GM06990 (cell line): ENCODE data around the gene MAST2.
A peak's percentile ranks its signal among the peaks of the same experiment; 100 is the strongest.

Source experiments
- DNase-seq: peaks from one replicate; pipeline ENCODE4 v3.0.0-alpha.2; 2011; ENCODE audit not compliant: insufficient read length; ENCODE audit errors: extremely low read depth
- H3K27me3 ChIP-seq: replicated peaks from 2 replicates; pipeline ENCODE4 v1.6.0; 2011; ENCODE audit warnings: low read length; ENCODE audit not compliant: control insufficient read depth, insufficient read depth
- H3K36me3 ChIP-seq: 2 replicates; pipeline ENCODE4 v1.5.1; 2011; ENCODE audit warnings: low read length; ENCODE audit not compliant: control insufficient read depth, insufficient read depth
- H3K4me3 ChIP-seq: replicated peaks from 2 replicates; pipeline ENCODE4 v1.5.1; 2011; ENCODE audit warnings: low read depth, mild to moderate bottlenecking, control low read depth, low read length
- TF ChIP-seq, protein P1 (sequence below): IDR thresholded peaks from 2 replicates; pipeline ENCODE4 v1.5.1; 2011; ENCODE audit warnings: low read length, control low read depth, mild to moderate bottlenecking, inconsistent platforms; ENCODE audit not compliant: insufficient read depth, poor library complexity, severe bottlenecking

Gene MAST2

DNA sequence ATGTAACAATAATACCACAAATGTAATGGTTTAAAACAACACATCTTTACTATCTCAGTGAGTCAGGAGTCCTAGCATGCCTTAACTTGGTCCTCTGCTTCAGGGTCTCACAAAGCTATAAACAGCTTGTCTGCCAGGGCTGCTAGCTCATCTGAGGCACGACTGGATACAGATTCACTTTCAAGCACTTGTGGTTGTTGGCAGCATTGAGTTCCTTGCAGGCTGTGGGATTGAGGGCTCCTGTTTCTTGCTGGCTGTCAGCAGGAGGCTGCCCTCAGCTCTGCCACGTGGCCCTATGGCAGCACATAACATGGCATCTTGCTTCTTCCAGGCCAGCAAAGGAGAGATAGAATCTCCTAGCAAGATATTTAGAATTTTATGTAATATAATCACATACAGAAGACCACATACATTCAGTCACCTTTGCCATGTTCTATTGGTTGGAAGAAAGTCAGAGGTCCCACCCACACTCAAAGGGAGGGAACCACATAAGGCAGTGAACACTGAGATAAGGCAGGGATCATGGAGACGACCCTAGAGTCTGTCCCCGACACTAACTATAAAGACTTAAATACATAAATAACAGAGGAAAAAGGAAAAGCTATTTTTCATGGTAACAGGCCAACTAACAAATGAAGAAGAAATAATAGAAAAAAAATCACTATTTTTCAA, 34.0 kb upstream of the MAST2 start:
- H3K27me3 ChIP-seq = no peaks in the 10 kb centered on the region
- TF ChIP-seq, protein P1, sequence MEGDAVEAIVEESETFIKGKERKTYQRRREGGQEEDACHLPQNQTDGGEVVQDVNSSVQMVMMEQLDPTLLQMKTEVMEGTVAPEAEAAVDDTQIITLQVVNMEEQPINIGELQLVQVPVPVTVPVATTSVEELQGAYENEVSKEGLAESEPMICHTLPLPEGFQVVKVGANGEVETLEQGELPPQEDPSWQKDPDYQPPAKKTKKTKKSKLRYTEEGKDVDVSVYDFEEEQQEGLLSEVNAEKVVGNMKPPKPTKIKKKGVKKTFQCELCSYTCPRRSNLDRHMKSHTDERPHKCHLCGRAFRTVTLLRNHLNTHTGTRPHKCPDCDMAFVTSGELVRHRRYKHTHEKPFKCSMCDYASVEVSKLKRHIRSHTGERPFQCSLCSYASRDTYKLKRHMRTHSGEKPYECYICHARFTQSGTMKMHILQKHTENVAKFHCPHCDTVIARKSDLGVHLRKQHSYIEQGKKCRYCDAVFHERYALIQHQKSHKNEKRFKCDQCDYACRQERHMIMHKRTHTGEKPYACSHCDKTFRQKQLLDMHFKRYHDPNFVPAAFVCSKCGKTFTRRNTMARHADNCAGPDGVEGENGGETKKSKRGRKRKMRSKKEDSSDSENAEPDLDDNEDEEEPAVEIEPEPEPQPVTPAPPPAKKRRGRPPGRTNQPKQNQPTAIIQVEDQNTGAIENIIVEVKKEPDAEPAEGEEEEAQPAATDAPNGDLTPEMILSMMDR = no peak
- no peak overlapping the region for H3K4me3 ChIP-seq
- H3K36me3 ChIP-seq = no peaks in the 10 kb centered on the region
- DNase-seq = no peak

DNA sequence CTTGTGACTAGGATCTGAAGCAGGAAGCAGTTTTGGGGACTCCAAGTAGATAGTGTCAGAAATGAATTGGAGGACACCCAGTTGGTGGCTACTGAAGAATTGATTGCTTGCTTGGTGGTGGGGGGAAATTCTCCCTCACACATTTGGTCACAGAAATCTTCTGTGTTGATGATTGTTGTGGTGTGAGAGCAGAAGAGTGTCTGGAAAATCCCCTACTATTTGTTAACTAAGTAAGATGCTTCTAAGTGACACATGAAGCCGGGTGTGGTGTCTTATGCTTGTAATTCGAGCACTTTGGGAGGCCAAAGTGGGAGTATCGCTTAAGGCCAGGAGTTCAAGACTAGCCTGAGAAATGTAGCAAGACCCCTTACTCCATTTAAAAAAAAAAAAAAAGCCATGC, 30.4 kb upstream of the MAST2 start:
- peak; percentile 8 for DNase-seq
- H3K27me3 ChIP-seq = no peaks in the 10 kb centered on the region
- TF ChIP-seq, protein P1 = no peak
- H3K36me3 ChIP-seq = no peaks in the 10 kb centered on the region
- H3K4me3 ChIP-seq = no peak overlapping the region

DNA sequence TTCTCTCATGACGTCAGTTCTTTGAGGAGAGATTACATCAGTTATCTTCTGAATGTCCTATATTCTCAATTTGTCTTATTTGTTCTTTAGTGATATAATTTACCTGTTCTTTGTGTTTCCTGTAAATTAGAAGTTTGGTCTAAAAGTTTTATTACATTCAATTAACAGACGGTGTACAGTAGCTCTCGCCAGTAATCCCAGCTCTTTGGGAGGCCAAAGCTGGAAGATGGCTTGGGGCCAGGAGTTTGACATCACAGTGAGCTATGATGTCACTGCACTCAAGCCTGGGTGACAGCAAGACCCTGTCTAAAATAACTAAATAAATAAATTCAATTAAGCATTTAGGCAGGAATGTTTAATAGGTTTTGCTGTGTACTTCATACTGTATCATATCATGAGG, 27.6 kb upstream of the MAST2 start:
- Histone ChIP-seq H3K27me3 (no peaks in the 10 kb centered on the region), H3K4me3 (no peak overlapping the region), H3K36me3 (no peaks in the 10 kb centered on the region)
- TF ChIP-seq, protein P1 = no peak
- DNase-seq = no peak

DNA sequence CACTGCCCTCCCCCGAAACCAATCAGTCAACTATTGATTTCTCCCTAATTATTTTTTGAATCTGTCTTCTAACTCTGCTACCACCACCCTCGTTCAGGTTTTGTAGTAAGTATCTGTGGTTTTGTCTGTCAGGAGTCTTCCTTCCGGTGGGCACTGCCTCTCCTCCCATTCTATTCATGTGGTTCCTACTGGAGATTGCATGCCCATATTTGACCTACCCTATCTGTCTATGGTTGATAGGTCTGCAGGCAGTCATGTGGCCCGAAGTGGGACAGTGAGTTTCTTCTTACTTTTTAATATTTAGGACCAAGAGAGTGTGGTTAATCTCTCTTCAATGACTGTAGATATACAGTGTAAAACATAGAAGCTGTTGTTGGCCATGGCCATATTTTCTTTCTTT, 17.8 kb upstream of the MAST2 start:
- DNase-seq = peak; percentile 8
- no peak overlapping the region for H3K4me3 ChIP-seq
- no peaks in the 10 kb centered on the region for H3K27me3 ChIP-seq
- TF ChIP-seq, protein P1 = no peak
- no peaks in the 10 kb centered on the region for H3K36me3 ChIP-seq

DNA sequence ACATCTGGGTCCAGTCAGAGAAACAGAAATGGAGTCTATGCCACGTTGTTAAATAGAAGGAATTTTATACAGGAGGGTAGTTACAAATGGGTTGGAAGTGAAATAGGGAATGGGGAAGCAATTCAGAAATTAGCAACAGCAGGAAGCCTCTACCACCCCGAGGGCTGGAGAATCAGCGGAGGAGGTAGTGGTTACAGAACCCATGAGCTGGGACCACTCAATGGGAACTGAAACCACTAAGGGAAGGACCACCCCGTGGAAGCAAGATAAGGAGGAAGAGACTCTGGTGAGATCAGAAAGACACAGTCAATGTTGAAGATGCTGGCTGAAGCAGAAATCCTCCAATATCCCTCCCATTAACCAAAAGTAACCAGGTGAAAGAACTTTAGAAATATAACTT, 15.5 kb upstream of the MAST2 start:
- Histone ChIP-seq H3K4me3 (no peak overlapping the region), H3K36me3 (no peaks in the 10 kb centered on the region), H3K27me3 (no peaks in the 10 kb centered on the region)
- no peak for DNase-seq
- TF ChIP-seq, protein P1 = no peak

DNA sequence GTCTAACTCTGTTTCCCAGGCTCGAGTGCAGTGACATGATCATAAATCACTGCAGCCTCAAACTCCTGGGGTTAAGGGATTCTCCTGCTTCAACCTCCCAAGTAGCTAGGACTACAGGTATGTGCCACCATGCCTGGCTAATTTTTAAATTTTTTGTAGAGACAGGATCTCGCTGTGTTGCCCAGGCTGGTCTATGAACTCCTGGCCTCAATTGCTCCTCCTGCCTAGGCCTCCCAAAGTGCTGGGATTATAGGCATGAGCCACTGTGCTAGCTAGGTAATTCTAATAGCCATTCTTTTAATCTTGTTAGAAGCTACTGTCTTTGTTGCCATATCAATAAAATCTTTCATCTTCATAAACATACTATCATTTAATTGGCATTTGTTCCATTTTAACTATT, 13.8 kb upstream of the MAST2 start:
- no peaks in the 10 kb centered on the region for H3K27me3 ChIP-seq
- H3K36me3 ChIP-seq = no peaks in the 10 kb centered on the region
- TF ChIP-seq, protein P1 = no peak
- no peak overlapping the region for H3K4me3 ChIP-seq
- no peak for DNase-seq
